Stomach (tissue), 4 donors: Measurements from ENCODE around the gene RWDD4.

ENCODE experiments used
- CTCF ChIP-seq, 7 experiments: fragments of 450-650 bp in 4 of 7; fragments of 200-600 bp in 3 of 7; sonication (generic) in 3 of 7; IDR thresholded peaks; one replicate each; pipeline ENCODE4 v1.5.1; 2016 to 2019; ENCODE audit warnings: antibody characterized with exemption in 7 of 7, control low read depth in 2 of 7, mild to moderate bottlenecking in 1 of 7
- POLR2A ChIP-seq, 4 donors: fragments of 450-650 bp; IDR thresholded peaks; one replicate each; pipeline ENCODE4 v1.6.1; 2016; ENCODE audit warnings: antibody characterized with exemption in 4 of 4, control low read depth in 2 of 4, mild to moderate bottlenecking in 1 of 4, moderate library complexity in 1 of 4

- no peak for TF ChIP-seq CTCF (IDR thresholded peaks at IDR 0.05)
- TF ChIP-seq POLR2A (IDR thresholded peaks at IDR 0.05) = no peak
Observed at GRCh38 chr4:183666088-183666487, 7.1 kb upstream of the RWDD4 start.
